Testis (tissue), 3 donors: ENCODE results near the gene ADCY9. TPM values are rescaled to one million over a fixed set of nuclear protein-coding genes. Genes with fewer than 3 reads are reported as not detected.
"Not testable (repeated sequence)": the region's sequence is repeated elsewhere in the genome, so short reads cannot be mapped to it uniquely, and the experiment has no call there.

ENCODE experiments used
- DNase-seq: peaks from one replicate; pipeline ENCODE4 v3.0.0-alpha.2; 2019
- H3K27ac ChIP-seq, 2 donors: fragments of 200-600 bp; sonication (generic); one replicate each; pipeline ENCODE4 v1.5.1; 2019
- H3K27me3 ChIP-seq: fragments of 200-600 bp; sonication (generic); one replicate; pipeline ENCODE4 v1.5.1; 2019
- H3K36me3 ChIP-seq: fragments of 200-600 bp; sonication (generic); one replicate; pipeline ENCODE4 v1.5.1; 2017; ENCODE audit warnings: low read depth; ENCODE audit errors: missing control alignments
- H3K4me1 ChIP-seq: fragments of 200-600 bp; sonication (generic); one replicate; pipeline ENCODE4 v1.5.1; 2019
- H3K4me3 ChIP-seq, 2 donors: fragments of 200-600 bp; sonication (generic); one replicate each; pipeline ENCODE4 v1.5.1; 2017 to 2019
- H3K9me3 ChIP-seq: fragments of 200-600 bp; sonication (generic); one replicate; pipeline ENCODE4 v1.5.1; 2017
- POLR2A ChIP-seq: fragments of 450-650 bp; IDR thresholded peaks from one replicate; pipeline ENCODE4 v1.6.1; 2017; ENCODE audit warnings: antibody characterized with exemption, mild to moderate bottlenecking, moderate library complexity
- WGBS, 2 donors: methylation state at CpG; one replicate each; pipeline ENCODE4 v1.1.5; 2018; 5-methylcytosine and 5-hydroxymethylcytosine counted together
- intact Hi-C: fragments of 100-400 bp; cut with DNase I; formaldehyde crosslinking; loops from one replicate; pipeline ENCODE4 v1.15.1; 2023; ENCODE audit warnings: low total_unique reads
- polyA plus RNA-seq: library from polyadenylated mRNA; stranded (reverse); fragments of 350-450 nt; fragmentation: Illumina TruSeq; extraction: RNeasy Lipid Tissue Mini Kit (QIAGEN cat#74804); gene quantifications from one replicate; pipeline ENCODE4 v1.2.3, GENCODE V29; 2014; ENCODE audit warnings: low read depth, low replicate concordance; ENCODE audit not compliant: insufficient read depth
- total RNA-seq, 2 donors: library from RNA; depleted of rRNA; stranded (reverse); fragments of >200 nt; gene quantifications; one replicate each; pipeline ENCODE4 v1.2.3, GENCODE V29; 2016
- TF ChIP-seq, protein P1 (sequence below), 3 experiments: fragments of 450-650 bp in 2 of 3; fragments of 200-600 bp in 1 of 3; sonication (generic) in 1 of 3; IDR thresholded peaks; one replicate each; pipeline ENCODE4 v1.5.1; 2016 to 2019; ENCODE audit warnings: antibody characterized with exemption in 3 of 3, mild to moderate bottlenecking in 2 of 3, moderate library complexity in 1 of 3

The ADCY9 gene
- total and polyA plus RNA-seq, 3 donors from 2014 or later, result 19.0 to 77.2 (median 52.8) TPM

DNA sequence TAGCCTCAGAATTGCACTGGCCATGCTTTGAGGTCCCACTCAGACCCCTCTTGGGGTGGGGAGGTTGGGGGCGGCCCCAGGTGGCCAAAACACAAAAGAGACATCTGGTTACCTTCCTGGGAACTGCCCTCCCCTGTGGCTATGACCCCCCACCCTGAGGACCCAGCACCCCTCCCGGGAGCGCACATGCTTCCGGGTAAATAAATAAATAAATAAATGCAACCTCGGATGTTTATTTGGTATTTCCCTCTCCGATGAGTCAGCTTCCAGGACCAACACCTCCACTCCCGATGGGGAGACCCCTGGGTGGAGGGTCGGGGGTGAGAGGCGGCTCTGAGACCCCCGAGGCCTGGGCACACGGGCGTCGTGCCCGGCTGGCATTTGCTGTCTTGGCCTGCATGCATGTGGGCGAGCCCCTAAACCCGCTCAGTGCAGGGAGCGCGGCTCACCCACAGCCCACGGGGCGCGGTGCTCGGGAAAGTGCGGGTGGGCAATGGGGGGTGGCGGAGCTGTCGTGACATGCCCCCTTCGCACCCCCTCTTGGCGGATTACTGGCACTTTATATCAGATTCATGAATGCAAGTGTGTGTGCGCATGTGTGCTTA, 151.5 kb downstream of the ADCY9 start:
- no peaks in the 10 kb centered on the region for H3K36me3 ChIP-seq
- no peaks in the 10 kb centered on the region for H3K27me3 ChIP-seq
- intact Hi-C loops, result no loop called here
- H3K4me1 ChIP-seq, result no peaks in the 10 kb centered on the region
- TF ChIP-seq, protein P1, sequence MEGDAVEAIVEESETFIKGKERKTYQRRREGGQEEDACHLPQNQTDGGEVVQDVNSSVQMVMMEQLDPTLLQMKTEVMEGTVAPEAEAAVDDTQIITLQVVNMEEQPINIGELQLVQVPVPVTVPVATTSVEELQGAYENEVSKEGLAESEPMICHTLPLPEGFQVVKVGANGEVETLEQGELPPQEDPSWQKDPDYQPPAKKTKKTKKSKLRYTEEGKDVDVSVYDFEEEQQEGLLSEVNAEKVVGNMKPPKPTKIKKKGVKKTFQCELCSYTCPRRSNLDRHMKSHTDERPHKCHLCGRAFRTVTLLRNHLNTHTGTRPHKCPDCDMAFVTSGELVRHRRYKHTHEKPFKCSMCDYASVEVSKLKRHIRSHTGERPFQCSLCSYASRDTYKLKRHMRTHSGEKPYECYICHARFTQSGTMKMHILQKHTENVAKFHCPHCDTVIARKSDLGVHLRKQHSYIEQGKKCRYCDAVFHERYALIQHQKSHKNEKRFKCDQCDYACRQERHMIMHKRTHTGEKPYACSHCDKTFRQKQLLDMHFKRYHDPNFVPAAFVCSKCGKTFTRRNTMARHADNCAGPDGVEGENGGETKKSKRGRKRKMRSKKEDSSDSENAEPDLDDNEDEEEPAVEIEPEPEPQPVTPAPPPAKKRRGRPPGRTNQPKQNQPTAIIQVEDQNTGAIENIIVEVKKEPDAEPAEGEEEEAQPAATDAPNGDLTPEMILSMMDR (IDR thresholded peaks at IDR 0.05), result no peak
- no peak for TF ChIP-seq POLR2A
- DNase-seq, result no peak
- no peak overlapping the region for H3K4me3 ChIP-seq
- H3K27ac ChIP-seq, result no peak overlapping the region
- WGBS, 2 donors, result 93 to 96% methylated on average over 26 to 28 of the region's 28 CpGs
- no peaks in the 10 kb centered on the region for H3K9me3 ChIP-seq

DNA sequence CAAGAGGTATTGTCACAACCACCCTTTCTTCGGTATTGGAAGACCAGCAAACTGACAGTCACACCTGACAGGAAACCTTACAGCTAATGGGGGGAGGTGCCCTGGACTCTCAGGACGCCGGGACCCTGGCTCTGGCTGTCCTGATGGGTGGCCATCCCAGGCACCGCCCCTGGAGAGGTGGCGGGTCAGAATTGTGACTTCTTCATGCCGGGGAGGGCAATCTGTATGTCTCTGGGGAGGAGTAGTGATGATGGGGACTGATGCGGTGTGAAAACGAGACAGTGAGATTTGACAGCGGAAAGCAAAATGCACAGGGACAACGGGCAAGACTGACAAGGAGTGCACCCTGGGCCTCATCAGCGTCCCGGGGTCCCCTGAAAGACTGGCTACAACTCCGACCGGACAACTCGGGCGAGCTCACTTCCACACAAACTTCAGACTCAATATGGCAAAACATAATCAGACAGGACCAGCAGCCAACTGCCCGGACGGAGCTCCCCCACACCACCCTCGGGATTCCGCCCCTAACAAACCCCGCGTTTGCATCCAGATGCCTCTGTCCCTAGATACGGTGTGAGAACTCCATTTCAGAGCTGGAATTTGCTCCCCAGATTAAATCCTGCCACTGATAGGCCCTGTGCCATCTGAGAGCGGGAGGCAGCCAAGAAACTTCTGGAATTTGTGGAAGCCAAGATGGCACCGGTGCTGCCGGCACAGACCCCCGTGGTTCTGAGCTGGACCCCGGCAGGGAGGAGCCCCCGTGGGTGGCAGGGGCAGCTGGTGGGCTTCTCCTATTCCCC, 152.2 kb downstream of the ADCY9 start:
- Histone ChIP-seq H3K4me1 (no peaks in the 10 kb centered on the region), H3K4me3 (no peak overlapping the region), H3K27me3 (no peaks in the 10 kb centered on the region), H3K27ac (no peak overlapping the region), H3K9me3 (no peaks in the 10 kb centered on the region), H3K36me3 (no peaks in the 10 kb centered on the region)
- intact Hi-C loops, result no loop called here
- DNase-seq, result no peak
- 85 to 87% methylated on average over 23 to 29 of the region's 29 CpGs for WGBS, 2 donors
- TF ChIP-seq POLR2A, result no peak
- TF ChIP-seq, protein P1 (IDR thresholded peaks at IDR 0.05), result no peak

DNA sequence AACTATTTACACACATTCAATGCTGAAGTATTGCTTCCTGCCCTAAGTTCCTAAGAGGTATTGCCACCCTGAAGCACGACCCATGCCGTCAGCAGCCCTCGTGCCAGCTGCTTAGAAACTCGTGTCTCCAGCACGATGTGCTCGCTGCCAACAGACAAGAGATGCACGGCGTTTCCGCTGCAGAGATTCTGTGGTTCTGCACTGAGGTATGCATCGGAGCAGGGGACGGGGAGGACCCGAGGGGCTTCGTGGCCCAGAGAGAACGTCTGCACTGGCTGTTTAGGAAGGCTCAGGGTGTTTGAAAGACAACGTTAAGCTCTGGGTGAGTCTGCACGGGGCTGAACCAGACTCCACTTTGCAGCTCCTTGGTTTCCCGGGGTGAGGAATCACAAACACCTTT, 153.0 kb downstream of the ADCY9 start:
- Histone ChIP-seq H3K4me3 (no peak overlapping the region), H3K27me3 (no peaks in the 10 kb centered on the region), H3K36me3 (no peaks in the 10 kb centered on the region), H3K9me3 (no peaks in the 10 kb centered on the region), H3K4me1 (no peaks in the 10 kb centered on the region), H3K27ac (no peak overlapping the region)
- intact Hi-C loops, result no loop called here
- no peak for DNase-seq
- TF ChIP-seq, protein P1 (IDR thresholded peaks at IDR 0.05), result no peak
- no peak for TF ChIP-seq POLR2A
- 65 to 70% methylated on average over 17 of the region's 17 CpGs for WGBS, 2 donors

DNA sequence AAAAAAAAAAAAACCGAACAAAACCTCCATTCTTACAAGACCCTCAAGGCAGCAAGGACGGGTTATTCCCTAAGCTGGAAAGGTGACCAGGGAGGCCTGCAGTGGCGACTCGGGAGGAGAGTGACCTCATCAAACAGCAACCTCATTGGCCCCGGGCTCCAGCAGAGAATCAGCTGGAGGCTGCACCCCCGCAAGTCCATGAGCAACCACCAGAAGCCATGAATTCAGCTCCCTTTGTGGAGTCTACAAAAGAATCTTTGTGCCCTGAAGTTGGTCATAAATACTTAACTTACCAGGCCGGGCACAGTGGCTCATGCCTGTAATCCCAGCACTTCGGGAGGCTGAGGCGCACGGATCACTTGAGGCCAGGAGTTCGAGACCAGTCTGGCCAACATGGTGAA, 154.8 kb downstream of the ADCY9 start:
- no peak overlapping the region for H3K4me3 ChIP-seq

DNA sequence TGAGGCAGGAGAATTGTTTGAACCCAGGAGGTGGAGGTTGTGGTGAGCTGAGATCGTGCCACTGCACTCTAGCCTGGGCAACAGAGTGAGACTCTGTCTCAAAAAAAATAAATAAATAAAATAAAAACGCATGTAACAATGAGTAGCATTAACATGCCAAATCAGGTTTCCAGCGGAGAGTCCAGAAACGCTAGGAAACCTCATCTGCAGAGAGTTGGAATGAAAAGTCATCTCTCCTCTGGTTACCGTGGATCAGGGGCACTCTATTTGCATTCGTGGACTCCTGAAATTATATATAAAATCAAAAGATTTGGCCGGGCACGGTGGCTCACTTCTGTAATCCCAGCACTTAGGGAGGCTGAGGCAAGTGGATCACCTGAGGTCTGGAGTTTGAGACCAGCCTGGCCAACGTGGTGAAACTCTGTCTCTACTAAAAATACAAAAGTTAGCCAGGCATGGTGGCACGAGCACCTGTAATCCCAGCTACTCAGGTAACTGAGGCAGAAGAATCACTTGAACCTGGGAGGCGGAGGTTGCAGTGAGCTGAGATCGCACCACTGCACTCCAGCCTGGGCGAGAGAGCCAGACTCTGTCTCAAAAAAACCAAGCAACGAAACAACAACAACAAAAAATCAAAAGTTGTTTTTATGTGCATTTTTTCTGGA, 156.2 kb downstream of the ADCY9 start:
- WGBS, 2 donors, result 61 to 66% methylated on average over 14 of the region's 14 CpGs
- intact Hi-C loops, H3K4me1 ChIP-seq, H3K27me3 ChIP-seq, H3K36me3 ChIP-seq, H3K9me3 ChIP-seq, DNase-seq: not testable (repeated sequence)
- Histone ChIP-seq H3K27ac (peak overlapping the region in 1 of 2 donors; percentile 16), H3K4me3 (peak overlapping the region; percentile 10 to 25)

More for the DNA sequence above, 154.8 kb downstream of the ADCY9 start:
- WGBS, 2 donors, result 67 to 69% methylated on average over 8 to 11 of the region's 11 CpGs
- DNase-seq, result peak; percentile 58
- no peak for TF ChIP-seq POLR2A
- intact Hi-C loops, result no loop called here
- no peaks in the 10 kb centered on the region for H3K4me1 ChIP-seq
- H3K9me3 ChIP-seq, result no peaks in the 10 kb centered on the region
- H3K36me3 ChIP-seq, result no peaks in the 10 kb centered on the region
- H3K27me3 ChIP-seq, result no peaks in the 10 kb centered on the region
- H3K27ac ChIP-seq, result peak overlapping the region in 1 of 2 donors; percentile 16
